NCI-H2029 treated with DMSO at 0.1 percent for 48 hours (cell line): ENCODE results near the gene ANTKMT.
"Not testable (repeated sequence)": the region's sequence is repeated elsewhere in the genome, so short reads cannot be mapped to it uniquely, and the experiment has no call there.

ENCODE experiments used
- DNase-seq: peaks from one replicate; lab custom pipeline; 2025; lab: John Stamatoyannopoulos, UW

The ANTKMT gene

GRCh38 chr16:728131-728889, 7.4 kb downstream of the ANTKMT start:
- DNase-seq, result no peak

DNA sequence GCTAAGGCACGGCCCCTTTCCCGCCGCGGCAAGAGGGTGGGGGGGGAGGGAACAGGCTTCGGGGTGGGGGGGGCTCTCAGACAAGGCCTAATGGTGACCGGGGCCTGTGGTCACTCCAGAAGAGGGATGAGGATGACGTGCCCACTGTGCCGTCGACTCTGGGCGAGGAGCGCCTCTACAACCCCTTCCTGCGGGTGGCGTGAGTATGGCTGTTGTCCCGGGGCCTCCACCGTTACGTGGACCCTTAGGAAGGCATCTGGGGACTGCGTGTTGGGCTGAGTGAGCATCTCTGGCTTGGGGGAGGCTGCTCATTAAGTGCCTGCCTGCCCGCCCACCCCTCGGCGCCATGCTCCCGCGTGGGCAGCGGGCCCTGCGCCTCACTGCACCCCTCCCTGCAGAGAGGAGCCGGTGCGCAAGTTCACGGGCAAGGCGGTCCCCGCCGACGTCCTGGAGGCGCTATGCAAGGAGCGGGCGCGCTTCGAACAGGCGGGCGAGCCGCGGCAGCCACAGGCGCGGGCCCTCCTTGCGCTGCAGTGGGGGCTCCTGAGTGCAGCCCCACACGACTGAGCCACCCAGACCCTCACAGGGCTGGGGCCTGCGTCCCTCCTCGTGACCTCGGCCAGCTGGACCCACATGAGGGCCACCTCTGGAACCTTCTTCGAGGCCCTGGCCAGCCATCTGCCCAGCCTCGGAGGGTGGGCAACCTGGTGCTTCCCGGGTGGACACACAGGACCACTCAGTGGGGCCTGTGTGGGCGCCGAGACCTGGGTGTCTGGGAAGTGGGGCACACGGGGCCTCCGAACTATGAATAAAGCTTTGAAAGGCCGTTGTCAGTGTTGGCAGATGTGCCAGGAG, 8.2 kb downstream of the ANTKMT start:
- no peak for DNase-seq

DNA sequence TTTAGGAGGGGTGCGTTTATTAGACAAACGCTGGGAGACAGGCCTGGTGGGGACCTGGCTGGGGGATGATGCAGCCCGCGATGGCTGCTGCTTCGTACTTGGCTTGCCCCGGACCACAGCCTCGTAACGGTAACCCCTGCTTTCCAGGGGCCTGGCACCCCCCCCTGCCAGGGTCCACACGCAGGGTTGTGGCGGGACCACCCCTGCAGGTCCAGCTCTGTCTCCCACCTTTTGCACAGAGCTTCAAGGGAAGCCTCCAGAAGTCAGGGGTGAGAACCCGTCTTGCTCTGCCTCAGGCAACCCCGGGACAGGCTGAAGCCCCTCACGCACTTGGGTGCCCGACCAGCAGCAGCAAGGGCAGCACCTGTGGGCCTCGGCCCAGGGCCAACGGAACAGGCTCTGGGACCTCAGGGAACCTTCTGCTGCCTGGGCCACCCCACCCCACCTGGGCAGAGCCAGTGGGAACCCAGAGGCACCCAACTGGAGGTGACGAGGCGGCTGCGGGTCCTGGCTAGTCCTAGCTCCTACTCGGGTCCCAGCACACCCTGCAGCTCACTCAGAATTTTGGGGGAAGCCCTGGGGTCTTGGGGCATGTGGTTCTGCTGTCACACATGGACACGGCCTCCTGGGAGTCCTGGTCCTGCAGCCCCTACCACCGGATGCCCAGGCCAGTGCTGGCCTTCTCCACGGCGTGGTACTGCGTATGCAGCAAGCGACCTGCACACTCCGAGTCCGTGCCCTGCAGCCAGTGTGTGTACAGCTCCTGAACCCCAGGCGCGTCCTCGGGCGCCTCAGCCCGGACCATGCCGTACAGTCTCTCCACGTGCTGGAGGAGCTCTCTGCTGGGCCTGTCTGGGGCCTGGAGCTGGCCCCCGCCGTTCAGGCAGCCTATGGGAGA, 9.1 kb downstream of the ANTKMT start:
- DNase-seq, result no peak

GRCh38 chr16:730666-731509, 9.9 kb downstream of the ANTKMT start:
- no peak for DNase-seq

DNA sequence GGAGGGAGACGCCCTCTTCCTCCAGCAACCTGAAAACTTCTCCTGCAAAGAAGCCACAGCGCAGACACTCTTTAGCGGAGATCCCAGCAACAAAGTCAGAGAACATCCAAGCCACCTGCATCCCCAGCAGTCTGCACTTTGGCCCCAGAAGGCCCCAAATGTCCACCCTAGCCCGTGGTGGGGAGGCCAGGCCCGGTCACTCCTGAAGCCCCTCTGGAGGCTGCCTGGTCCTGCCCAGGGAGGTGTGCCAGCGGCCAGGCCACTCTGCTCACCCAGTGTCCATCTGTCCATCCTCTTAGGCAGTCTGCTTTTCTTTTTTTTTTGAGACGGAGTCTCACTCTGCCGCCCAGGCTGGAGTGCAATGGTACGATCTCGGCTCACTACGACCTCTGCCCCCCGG, 11.4 kb downstream of the ANTKMT start:
- no peak for DNase-seq

DNA sequence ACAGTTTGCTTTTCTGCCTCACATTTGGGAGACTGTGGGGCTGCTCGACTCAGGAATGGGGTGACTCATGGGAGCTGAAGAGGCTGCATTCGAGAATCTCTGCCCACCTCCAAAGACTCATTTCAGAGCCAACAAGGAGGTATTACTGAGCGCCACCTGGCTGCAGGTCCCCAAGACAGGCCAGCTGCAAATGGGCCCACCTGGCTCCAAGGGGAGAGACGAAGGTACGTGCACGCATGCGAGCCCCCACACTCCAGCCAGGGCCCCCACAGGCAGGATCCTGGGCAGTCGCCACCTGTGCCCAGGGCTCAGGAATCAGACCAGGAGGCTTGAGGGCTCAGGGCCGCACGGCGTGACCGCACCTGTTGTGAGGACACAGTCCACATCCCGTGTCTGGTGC, 12.0 kb downstream of the ANTKMT start:
- no peak for DNase-seq

DNA sequence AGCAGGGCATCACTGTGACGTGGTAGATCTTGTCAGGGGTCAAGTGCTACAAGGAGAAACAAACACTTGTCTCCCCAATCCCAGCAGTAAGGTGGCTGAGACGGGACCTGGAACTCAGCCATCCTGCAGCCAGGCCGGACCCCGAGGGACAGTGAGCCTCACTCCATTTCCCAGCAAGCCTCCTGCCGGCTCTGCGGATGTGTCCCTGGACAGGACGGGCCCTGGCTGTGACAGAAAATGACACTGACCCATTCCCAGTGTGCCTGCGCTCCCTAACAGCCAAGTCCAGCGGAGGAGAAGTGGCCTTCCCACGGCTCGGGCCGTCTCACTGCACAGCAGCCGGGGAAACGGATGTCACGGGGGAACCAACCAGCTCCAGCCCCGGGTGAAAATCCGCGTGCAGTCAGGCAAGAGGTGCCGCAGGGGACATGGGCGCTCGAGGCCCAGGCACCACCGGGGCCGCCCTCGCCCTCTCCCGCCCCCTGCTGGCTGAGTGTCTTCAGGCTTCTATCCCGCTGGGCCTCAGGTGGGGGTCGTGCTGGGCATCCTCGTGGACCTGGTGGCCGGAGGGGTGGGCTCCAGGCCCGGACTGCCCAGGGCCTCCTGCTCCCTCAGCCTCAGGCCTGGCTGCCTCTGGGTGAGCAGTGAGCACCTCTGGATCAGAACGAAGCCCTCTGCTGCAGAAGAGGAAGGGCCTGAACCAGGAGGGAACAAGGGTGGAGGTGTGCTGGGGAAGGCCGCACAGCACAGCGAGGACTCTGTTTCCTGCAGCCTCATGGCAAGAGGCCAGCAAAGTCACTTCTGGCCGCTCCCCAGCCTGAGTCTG, 12.6 kb downstream of the ANTKMT start:
- DNase-seq, result no peak

DNA sequence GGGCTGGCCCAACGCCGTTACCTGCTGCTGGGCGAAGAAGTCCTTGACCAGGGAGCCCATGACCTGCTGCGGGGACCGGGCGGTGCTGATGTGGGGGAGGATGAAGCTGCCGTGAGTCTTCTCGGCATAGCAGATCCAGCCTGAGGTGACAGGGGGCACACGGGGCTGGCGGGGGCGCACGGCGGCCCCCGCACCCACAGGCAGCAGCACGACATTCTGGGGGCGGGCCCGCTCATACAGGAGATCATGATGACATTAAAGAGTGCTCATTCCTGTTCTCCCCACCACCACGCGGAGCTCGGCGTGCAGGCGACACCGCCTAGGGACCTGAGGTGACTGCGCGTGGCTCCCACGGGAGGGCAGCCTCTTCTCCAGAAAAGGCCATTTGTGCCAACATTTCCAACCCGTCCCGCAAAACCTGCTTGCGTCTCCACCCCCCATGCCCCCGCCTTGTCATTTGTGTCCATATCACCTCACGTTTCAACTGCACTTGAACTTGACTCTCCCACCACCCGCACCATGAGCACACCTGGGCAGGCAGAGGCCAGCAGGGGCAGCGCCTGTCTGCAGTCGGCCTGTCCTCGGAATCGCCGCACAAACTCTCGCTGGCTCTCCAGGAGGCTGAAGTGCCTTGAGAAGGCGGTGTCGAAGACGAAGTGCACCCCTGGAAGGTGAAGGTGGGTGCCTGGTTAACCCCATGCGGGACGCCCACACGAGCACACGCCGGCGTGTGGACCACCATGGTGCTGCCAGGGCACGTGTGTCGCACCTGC, 13.4 kb downstream of the ANTKMT start:
- no peak for DNase-seq

DNA sequence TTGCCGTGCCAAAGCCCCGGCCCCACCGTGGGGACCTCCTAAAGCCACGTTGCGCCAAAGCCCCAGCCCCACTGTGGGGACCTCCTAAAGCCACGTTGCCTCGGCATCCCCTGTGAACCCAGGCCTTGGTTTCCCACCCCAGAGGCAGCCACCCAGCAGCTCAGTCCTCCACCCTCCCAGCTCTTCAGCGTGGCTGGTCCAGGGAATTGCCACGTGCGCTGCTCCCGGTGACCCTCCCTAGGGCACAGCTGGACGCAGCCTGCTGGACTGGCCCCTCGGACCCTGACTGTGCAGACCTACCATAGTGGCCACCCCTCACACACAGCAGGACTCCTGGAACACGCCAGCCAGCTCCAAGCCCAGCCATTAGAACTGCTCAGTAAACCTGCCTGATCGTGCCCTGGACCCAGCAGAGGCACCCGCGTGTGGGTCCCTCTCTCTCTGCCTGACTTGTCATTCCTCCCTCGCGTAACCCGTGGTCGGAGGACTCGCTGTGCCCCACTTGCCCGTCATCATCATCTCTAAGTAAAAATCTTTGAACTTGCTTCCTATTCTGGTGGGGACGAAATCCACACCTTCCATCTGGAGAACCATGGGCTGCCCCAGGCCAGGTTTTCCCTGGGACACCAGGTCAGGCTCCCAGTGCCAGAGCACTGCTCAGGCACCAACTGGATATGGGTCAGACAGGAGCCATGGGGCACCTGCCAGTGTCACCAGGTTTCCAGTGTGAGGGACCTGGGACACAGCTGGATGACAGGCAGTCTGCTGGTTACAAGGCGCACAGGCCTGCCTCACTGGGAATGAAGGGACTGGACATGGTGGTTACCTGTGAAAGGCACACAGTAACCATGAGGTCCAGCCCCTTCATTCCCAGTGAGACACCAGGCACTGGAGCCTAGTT, 14.3 kb downstream of the ANTKMT start:
- DNase-seq, result no peak

DNA sequence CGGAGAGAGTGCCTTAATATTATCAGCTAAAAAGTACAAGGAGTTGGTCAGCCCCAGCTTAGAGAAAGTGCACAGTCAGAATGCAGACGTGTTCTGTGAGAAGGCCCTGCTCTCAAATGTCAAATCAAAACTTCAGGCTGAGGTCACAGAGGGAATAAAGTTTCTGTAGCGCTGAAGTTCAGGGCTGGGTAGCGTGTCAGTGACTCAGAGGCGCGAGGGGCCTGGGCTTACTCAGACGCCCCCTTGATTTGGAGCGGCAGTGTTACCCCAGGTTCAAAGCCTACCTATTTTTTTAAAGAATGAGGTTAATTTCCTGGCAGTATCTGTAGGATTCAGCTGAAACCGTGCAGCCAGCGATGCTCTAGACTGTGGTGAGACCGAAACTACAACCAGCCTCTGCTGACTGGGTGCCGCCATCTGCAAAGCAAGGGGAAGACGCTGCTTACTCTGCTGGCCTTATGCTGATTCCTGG, 15.1 kb downstream of the ANTKMT start:
- DNase-seq, result no peak

DNA sequence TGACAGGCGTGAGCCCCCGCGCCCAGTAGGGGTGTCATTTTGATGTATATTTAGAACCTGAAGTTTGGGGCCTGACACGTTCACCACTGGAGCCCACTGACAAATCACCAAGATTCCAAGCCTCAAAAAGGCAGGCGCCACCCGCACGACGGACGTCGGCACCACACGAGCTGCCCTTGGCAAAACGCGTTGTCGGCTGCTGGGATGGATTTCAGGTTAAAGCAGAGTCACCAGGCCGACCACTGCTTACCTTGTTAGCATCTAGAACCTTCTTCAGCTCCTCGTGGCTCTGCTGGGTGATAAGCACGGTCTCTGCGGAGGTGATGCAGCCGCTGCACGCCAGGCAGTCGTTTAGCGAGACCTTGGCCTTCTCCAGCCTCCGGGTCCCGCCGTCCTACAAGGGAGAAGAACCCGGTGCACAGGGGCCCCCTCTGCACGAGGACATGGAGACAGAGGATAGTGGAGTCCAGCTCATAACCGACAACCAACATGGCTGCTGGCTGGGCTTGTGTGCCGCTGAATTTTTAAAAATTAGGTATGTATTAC, 16.1 kb downstream of the ANTKMT start:
- no peak for DNase-seq

- DNase-seq, result no peak
Observed at GRCh38 chr16:739560-740458, 18.9 kb downstream of the ANTKMT start.

DNA sequence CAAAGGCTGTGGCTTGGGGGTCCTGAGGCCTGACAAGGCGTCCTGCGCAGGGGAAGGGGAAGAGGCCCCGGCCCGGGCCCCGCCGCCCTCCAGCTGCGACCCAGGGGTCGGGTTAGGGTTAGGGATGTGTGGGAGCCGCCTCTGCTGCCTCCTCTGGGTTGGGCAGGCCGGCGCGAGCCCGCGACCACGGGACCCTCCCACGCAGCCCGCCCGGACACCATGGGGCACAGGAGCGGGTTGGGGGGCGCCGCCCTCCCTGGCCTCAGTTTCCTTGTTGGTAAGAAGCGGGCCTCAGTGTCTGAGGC, 19.5 kb downstream of the ANTKMT start:
- no peak for DNase-seq

DNA sequence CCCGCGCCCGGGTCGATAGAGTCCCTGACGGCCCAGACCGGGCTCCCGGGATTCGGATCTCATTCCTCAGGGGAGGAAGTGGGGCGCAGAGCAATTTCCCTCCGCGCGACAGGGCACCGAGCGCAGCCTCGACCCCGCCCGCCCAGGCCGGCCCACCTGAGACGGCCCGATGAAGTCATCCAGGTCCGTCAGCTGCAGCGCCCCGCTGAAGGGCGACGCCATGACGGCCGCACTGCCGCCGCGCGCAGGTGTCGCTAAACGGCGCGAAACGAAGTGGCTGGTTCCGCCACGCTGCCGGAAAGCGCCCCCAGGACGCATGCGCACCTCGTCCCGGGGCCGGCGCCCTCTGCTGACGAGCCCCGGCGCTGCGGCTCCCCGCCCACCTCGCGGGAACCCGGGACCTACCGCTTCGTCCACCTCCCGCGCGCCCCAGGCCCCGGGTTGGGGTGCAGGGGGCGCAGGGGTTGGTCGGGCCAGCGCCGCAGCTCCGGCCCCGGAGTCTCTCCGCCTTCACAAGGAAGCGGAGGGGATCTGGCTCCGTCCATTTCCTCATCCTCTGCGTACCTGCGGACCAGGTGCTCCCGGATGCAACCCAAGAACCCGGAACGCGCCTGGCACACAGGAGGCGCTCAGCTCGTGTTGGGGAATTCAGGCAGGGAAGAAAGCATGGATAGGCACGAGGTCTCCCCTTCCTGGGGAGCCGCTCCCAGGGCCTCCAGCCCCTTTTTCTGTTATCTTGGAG, 20.0 kb downstream of the ANTKMT start, which contains the start of gene CIAO3:
Gene CIAO3 (minus strand): TSS at position 234 of the 742 bp plus-strand sequence. CDS start 12 bp downstream, at position 222.
- peak; percentile 24 for DNase-seq

DNA sequence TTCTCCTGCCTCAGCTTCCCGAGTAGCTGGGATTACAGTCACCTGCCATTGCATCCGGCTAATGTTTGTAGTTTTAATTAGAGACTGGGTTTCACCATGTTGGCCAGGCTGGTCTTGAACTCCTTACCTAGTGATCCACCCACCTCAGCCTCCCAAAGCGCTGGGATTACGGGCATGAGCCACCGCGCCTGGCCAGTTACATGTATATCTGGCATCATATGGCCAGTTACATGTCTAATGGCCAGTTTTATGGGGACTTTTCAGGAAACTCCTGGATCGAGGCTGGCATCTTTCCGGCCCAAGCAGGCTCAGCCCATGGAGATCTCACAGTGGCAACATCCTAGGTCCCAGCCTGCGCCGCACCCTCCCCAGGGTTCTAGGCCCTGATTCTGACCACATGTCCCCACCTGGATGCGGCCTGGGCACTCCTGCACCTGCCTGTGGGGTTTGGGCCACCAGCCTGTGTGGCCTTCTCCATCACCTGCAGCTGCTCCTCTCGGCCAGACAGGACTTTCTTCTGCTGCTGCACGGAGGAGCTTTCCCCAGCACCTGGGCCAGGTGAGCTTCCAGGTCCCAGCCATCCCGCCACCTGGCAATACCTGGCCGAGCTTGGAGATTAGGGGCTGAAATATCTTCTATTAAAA, 21.2 kb downstream of the ANTKMT start:
- DNase-seq, result no peak

DNA sequence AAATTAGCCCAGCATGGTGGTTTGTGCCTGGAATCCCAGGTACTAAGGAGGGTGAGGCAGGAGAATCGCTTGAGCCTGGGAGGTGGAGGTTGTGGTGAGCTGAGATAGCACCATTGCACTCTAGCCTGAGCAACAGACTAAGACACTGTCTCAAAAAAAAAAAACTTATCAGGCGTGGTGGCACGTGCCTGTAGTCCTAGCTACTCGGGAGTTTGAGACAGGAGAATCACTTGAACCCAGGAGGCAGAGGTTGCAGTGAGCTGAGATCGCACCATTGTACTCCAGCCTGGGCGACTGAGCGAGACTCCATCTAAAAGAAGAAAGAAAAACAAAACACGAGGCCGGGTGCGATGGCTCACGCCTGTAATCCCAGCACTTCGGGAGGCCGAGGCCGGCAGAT, 21.9 kb downstream of the ANTKMT start:
- not testable (repeated sequence) for DNase-seq
